ENCODE measurements around the gene CYP2A13.
"Not testable (repeated sequence)": the region's sequence is repeated elsewhere in the genome, so short reads cannot be mapped to it uniquely, and the experiment has no call there.

Gene CYP2A13

GRCh38 chr19:41112728-41113290, 24.6 kb downstream of the CYP2A13 start:
- DNase-seq = peak in 1 of 42 donors; percentile 3
- intact Hi-C loops (cut with DNase I) = no loop called here

- intact Hi-C loops (cut with DNase I) = no loop called here
- DNase-seq = no peak
These were observed 25.9 kb downstream of the CYP2A13 start, which contains the start of gene CYP2F1 for GRCh38 chr19:41114132-41114531. CYP2F1 (plus strand) TSS chr19:41114432; CDS start chr19:41116189, 1,757 bp downstream.

- intact Hi-C loops (cut with DNase I) = no loop called here
- DNase-seq = no peak
These were observed 28.0 kb downstream of the CYP2A13 start for GRCh38 chr19:41116261-41116660.

GRCh38 chr19:41120929-41121911, 33.0 kb downstream of the CYP2A13 start:
- DNase-seq = not testable (repeated sequence)

GRCh38 chr19:41122846-41123245, 34.6 kb downstream of the CYP2A13 start:
- DNase-seq; intact Hi-C loops (cut with DNase I): not testable (repeated sequence)

More at GRCh38 chr19:41120929-41121911, 33.0 kb downstream of the CYP2A13 start:
- intact Hi-C loops (cut with DNase I) = not testable (repeated sequence)

GRCh38 chr19:41123716-41124294, 35.6 kb downstream of the CYP2A13 start:
- DNase-seq = no peak
- intact Hi-C loops (cut with DNase I) = no loop called here

- intact Hi-C loops (cut with DNase I) = not testable (repeated sequence)
- peak in 5 of 42 donors; percentile 6 to 59 (median 35) for DNase-seq
These were observed 38.5 kb downstream of the CYP2A13 start for GRCh38 chr19:41126765-41127203.

GRCh38 chr19:41127362-41127761, 39.1 kb downstream of the CYP2A13 start:
- intact Hi-C loops (cut with DNase I); DNase-seq: not testable (repeated sequence)

GRCh38 chr19:41127801-41128300, 39.6 kb downstream of the CYP2A13 start:
- DNase-seq = peak; percentile 12 to 83 (median 62)
- intact Hi-C loops (cut with DNase I) = not testable (repeated sequence)

- DNase-seq = no peak
- intact Hi-C loops (cut with DNase I) = no loop called here
These were observed 40.4 kb downstream of the CYP2A13 start for GRCh38 chr19:41128692-41129091.

GRCh38 chr19:41131186-41131585, 42.9 kb downstream of the CYP2A13 start:
- intact Hi-C loops (cut with DNase I) = no loop called here

GRCh38 chr19:41133260-41133659, 45.0 kb downstream of the CYP2A13 start:
- intact Hi-C loops (cut with DNase I) = no loop called here
- DNase-seq = no peak

More at GRCh38 chr19:41131186-41131585, 42.9 kb downstream of the CYP2A13 start:
- DNase-seq = no peak

- DNase-seq = no peak
- intact Hi-C loops (cut with DNase I) = no loop called here
These were observed 46.4 kb downstream of the CYP2A13 start for GRCh38 chr19:41134616-41135015.

- intact Hi-C loops (cut with DNase I) = not testable (repeated sequence)
- DNase-seq = peak; percentile 16 to 84 (median 63)
These were observed 47.4 kb downstream of the CYP2A13 start for GRCh38 chr19:41135390-41136384.

GRCh38 chr19:41136636-41137455, 48.6 kb downstream of the CYP2A13 start:
- DNase-seq = no peak
- intact Hi-C loops (cut with DNase I) = no loop called here

GRCh38 chr19:41144403-41144802, 56.2 kb downstream of the CYP2A13 start:
- peak; percentile 54 to 90 (median 77) for DNase-seq
- intact Hi-C loops (cut with DNase I) = loop anchor here (5.0 kb wide), 1 partner anchor 482 kb away; no protein-coding TSS in a partner anchor
